Hematopoietic multipotent progenitor cell (in vitro differentiated cells): ENCODE results near the gene CHRND. TPM values are rescaled to one million over a fixed set of nuclear protein-coding genes. Genes with fewer than 3 reads are reported as not detected.

ENCODE experiments used
- DNase-seq, 3 donors: peaks; one replicate each; pipeline ENCODE4 v3.0.0-alpha.2; 2011 to 2015; ENCODE audit warnings: low read depth in 2 of 3, low spot score in 2 of 3
- total RNA-seq: library from RNA; depleted of rRNA; stranded (reverse); fragments of >200 nt; gene quantifications from one replicate; pipeline ENCODE4 v1.2.3, GENCODE V29; 2012

The CHRND gene
- total RNA-seq, 1 donor, result not detected

DNA sequence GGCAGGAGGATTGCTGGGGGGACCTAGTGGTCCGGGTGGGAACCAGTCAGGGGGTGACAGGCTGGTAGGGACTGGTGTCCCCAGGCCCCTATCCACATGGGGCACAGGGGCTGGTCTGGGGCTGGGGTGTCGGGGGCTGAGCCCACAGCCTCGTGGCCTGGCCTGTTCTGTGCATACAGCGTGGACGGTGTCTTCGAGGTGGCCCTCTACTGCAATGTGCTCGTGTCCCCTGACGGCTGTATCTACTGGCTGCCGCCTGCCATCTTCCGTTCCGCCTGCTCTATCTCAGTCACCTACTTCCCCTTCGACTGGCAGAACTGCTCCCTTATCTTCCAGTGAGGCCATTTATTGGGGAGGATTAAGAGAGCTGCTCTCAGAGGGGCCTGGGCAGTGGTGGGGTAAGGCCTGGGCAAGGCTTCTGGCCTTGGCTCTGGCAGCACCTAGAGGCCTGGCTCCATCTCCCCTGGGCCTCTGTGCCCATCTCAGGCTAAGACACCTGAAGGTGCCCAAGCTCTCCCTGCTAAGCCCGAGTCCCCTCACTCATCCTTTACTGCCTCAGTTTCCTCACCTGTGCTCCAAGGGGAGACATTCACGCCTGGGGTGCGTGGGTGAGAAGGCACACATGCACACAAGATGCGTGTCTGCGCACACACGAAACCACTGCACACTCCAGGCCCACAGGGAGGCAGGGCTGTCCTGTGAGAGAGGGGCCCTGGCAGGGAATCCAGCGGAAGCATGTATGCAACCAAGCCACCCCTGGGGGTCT is 15.4 kb downstream of the CHRND start:
- DNase-seq, result peak in 2 of 3 donors; percentile 23 to 50

DNA sequence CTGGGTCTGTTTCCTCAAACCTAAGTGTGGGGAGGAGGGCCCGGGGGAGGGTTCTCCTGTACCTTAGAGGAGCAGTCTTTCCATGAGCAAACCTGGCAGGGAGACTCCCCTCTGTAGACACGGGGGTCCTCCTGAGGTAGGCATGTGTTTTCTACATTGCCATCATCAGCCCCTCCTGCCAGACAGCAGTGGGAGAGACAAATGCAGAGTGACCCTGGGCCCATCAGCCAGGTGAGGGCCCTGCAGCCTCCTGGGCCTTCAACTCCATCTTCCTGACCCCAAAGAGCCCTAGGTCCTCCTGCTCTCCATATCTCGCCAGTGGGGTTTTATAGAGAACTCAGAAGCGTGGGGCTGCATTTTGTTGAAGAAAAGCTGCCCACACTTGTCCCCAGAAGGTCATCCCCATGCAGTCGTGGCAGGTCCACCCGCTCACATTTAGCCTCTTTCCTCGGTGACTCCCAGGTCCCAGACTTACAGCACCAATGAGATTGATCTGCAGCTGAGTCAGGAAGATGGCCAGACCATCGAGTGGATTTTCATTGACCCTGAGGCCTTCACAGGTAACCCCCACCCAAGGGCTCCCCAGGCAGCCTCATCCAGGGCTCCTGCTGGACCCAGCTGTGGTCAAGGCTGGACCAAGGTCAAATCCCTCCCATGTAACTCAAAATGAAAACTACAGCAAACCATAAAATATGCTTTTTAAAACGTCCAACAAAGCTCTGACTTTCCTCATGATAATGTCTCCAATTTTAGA is 16.2 kb downstream of the CHRND start:
- no peak for DNase-seq

- DNase-seq, result no peak
Measured at GRCh38 chr2:232542715-232543467, 16.9 kb downstream of the CHRND start.

DNA sequence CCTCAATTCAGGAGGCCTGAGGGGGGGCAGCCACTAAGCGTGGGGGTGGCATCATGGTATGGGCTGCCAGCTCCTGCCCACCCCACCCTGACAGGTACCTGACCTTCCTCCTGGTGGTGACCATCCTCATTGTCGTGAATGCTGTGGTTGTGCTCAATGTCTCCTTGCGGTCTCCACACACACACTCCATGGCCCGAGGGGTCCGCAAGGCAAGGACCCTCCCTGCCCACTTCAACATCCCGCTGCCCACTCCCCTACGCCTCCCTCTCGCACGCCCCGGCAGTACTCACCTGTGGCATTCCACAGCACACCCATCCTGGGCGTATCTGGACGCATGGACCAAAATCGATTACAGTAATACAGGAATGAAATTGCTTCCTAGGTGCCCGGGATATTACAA is 17.5 kb downstream of the CHRND start:
- DNase-seq, result no peak

- DNase-seq, result no peak
Measured at GRCh38 chr2:232543928-232544631, 18.1 kb downstream of the CHRND start.

- no peak for DNase-seq
Measured at GRCh38 chr2:232544674-232545073, 18.7 kb downstream of the CHRND start.

GRCh38 chr2:232545511-232546375 is 19.8 kb downstream of the CHRND start:
- DNase-seq, result no peak

- no peak for DNase-seq
Measured at GRCh38 chr2:232547991-232548390, 22.0 kb downstream of the CHRND start.

- DNase-seq, result no peak
Measured at GRCh38 chr2:232549655-232550353, 23.8 kb downstream of the CHRND start.

GRCh38 chr2:232550354-232551249 is 24.6 kb downstream of the CHRND start, which contains the start of the genes EIF4E2 and TIGD1:
Gene EIF4E2 (plus strand): TSS chr2:232550689. CDS start chr2:232550725, 36 bp downstream.
Gene TIGD1 (minus strand): TSS chr2:232550557. CDS start chr2:232549882, 675 bp downstream.
- DNase-seq, result peak; percentile 75 to 97 (median 96)

DNA sequence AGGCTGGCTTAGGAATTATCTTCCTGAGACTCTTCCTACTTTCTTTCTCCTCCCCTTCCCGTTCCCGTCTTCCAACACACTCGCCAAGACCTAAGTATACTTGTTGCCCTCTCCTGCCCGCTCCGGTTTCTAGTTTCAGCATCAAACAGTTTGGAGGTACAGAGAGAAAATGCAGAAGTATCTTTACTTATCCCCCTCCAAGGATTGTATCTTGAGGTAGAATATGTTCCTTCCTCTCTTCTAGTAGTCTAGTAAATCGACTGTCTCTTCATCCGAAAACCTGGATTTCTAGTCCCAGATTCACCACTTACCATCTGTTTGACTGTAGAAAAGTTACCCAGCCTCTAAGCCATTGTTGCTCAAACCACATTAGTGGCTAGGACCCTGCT is 25.3 kb downstream of the CHRND start:
- DNase-seq, result peak in 1 of 3 donors; percentile 45

GRCh38 chr2:232551776-232552175 is 25.8 kb downstream of the CHRND start:
- no peak for DNase-seq

DNA sequence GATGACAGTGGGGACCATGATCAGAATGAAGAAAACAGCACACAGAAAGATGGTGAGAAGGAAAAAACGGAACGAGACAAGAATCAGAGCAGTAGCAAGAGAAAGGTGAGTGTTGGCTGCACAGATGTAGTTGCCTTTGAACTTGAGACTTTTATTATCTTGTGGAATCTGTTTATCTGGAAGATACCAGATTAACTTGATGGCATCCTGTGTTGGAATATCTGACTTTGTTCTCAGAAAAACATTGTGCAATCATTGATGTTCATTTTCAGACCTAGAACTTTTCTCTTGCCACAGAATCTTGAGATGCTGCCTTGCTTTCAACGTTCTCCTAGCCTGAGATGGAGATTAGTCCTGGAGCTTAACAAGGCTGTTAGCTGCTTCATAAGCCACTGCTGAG is 30.5 kb downstream of the CHRND start:
- DNase-seq, result no peak

DNA sequence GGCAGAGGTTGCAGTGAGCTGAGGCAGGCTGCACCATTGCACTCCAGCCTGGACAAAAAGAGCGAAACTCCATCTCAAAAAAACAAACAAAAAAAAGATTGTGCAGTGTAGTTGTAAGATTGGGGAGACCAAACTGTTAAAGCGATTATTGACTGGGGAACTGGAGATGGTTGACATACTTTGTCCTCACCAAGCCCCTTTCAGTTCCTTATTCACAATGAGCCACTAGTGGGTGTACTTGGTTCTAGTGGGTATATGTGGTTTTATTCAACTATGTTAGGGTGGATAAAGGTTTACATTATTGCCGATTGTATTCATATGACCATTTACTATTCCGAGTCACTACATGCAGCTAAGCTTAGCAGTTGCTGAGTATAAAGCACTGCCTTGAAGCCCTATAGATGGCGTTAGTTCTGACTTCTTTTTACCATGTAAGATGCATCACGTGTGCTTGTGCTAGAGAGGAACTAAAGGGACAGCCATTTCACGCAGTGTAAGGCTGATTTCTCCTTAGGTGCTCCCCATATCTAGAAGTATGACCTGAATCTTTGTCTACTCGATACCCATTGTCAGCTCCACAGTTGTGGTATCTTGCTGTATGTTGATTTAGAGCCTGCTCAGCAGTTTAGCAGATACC is 36.7 kb downstream of the CHRND start:
- DNase-seq, result no peak

DNA sequence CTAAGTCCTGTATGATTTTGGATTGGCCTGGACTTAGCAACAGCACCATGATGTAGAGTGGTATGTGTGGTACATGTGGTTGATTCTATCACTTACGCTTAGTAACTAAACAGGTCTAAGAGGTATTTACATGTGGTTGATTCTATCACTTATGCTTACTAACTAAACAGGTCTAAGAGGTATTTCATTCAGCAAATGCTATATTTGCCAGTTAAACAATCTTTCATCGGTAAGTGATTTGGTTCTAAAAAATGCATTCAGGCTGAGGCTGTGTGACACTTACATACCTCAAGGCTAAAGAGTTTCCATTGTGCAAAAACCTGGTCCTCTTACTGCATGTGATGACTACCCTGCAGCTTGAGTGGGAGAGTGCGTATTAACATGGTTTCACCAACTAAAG is 37.6 kb downstream of the CHRND start:
- DNase-seq, result no peak

- DNase-seq, result no peak
Measured at GRCh38 chr2:232567721-232568120, 41.8 kb downstream of the CHRND start.

- no peak for DNase-seq
Measured at GRCh38 chr2:232568161-232568560, 42.2 kb downstream of the CHRND start.

GRCh38 chr2:232569541-232569940 is 43.6 kb downstream of the CHRND start:
- DNase-seq, result no peak
